ENCODE measurements around the gene TMSB4X.
A peak's percentile ranks its signal among the peaks of the same experiment; 100 is the strongest.
"Not testable (repeated sequence)": the region's sequence is repeated elsewhere in the genome, so short reads cannot be mapped to it uniquely, and the experiment has no call there.

TMSB4X gene

DNA sequence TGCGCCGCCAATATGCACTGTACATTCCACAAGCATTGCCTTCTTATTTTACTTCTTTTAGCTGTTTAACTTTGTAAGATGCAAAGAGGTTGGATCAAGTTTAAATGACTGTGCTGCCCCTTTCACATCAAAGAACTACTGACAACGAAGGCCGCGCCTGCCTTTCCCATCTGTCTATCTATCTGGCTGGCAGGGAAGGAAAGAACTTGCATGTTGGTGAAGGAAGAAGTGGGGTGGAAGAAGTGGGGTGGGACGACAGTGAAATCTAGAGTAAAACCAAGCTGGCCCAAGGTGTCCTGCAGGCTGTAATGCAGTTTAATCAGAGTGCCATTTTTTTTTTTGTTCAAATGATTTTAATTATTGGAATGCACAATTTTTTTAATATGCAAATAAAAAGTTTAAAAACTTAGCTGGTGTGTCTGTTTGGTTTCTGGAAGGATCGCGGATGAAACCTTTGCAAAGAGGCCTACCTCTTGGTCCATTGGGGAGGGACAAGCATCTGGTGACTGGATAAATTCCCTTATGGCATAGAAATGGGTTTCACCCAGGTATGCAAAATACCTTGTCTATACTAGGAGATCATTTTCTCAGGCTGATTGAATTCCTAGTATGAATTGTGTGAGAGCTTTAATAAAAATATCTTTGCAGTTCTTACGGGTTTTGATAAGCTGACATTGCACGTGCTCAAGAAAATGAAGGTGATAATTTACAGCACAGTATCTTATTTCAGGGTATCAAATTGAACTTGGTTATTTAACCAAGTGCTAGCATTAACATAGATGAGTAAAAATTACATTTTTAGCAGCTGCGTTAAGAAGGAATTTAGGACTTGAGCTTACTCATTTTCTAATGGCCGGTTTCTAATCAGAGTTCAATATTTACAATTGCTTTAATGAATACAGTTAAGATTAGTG lies 2.2 kb downstream of the TMSB4X start:
- DNase-seq, result peak; percentile 34

DNA sequence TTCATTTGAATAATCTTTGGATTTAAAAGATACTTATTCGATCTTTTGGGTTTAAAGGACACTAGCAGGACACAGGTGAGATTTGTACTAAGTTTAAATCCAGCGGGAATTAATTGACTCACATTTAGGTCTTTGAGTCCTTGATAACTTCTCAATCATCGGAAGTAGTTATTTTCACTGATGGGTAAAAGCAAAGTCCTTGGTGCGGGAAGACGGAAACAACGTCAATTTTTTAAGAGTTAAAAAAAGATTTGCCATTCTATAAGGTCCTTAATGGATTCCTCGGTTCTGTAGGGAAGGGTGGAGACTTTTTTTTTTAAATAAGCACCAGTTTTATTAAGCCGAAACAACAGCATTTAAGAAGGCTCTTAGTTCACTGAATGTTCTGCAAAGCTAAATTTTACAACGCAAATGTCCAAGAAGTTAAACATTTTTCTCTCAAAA lies 2.9 kb downstream of the TMSB4X start:
- no peak for DNase-seq

DNA sequence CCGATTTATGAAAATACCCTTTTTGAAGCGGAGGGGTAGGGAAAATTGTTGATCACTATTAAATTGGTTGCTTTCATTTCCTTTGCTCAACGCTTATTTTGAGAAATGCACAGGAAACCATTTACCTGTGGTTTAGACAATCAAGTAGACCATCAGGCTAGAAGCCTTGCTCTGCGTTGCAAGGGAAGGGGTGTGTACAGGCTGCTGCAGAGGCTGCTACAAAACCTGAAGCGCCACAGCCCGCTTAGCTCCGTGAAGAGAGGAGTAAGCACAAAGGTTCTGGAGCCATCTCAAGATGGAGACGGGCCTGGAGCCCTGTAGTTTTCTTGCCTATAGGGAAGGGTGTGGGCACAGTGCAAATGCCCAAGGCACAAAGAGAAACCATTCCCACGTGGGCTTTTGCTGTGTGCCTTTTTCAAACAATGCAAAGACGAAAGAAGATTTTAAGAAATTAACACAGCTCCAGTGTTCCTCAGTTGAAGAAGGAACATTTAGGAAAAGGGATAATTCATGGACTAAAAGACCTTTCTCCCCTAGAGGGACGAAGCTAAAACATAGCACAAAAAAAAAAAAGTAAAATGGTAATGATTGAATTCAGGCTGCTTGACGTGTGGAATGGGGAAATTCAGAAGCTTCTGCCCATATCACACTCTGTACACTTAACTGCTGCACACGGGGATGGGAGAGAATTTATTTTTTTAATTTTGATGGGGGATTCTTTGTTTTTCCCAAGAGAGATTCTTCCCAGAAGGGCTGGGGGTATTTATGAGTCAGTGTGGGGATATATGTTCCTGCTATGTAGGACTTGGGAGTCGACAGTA lies 3.5 kb downstream of the TMSB4X start:
- peak; percentile 86 for DNase-seq

DNA sequence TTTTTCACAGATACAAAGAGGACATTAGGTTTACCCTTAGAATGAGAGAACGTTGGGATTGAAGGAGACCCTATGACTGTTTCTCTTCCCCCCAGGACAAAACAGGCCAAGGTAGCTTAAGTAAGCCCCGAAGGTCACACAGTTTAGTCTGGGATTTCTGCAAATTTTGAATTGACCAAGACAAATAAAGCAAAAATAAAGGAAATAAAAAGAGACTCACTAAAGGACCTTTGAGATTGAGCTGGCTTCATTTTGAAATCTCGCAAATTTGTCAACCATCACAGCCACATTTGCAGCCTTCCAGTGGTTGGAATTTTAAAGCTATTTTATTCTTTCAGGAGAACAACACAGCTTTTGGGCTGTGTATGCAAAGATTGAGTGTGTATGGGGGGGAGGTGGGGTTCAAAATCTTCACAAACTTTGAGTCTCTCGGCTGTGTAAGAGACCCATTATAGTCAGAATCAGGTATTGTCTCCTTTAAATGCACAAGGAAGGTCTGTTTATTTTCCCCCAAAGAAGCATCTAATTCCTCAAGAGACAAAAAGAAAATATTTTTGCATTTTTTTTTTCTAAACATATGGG lies 4.2 kb downstream of the TMSB4X start:
- no peak for DNase-seq

DNA sequence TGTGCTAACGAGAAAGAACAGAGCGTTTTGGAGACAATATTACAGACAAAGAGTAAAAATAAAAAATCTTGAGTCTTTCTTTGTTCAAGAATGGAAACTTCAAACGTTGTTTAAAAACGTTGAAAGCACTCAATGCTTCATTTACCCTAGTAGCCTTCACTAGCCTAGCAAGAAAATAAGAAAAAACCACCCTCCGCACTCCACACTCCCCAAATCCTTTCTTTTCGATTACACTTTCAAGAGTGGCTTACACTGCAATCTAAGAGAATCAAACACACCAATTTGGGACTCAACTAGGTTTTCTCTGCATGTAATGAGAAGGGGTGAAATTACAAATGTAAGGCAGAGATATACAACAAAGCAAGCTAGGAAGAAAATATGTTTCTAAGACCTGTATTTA lies 4.7 kb downstream of the TMSB4X start:
- DNase-seq, result no peak

DNA sequence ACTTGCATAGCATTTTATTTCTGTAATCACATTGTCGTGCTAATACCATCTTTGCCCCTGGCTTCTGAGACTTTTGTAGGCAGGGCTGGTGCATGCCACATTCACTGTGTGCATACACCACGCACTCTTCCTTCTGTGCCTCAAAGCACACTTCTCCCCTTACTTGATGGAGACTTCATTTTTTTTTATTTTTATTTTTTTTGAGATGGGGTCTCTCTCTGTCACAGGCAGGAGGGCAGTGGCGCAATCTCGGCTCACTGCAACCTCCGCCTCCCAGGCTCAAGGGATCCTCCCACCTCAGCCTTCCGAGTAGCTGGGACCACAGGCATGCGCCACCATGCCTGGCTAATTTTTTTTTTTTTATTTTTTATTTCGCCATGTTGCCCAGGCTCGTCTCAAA lies 5.1 kb downstream of the TMSB4X start:
- DNase-seq, result not testable (repeated sequence)

DNA sequence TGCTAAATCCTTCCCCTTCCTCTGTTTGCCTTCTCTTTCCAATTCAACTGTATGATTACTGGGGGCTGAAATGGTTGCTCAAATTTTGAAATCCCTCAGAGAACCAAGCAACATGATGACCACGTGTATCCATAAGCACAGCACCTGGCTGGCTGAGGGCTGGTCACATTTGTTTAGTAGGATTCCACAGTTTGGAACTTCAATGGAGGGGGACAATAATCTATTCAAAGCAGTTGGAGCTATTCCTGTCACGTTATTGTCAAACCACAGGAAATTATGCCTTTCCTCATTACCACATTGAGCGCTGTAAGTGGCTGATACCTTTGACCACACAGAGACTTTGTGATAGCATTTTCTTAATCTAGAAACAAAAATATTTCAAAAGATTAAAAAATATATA lies 7.0 kb downstream of the TMSB4X start:
- DNase-seq, result peak; percentile 49

DNA sequence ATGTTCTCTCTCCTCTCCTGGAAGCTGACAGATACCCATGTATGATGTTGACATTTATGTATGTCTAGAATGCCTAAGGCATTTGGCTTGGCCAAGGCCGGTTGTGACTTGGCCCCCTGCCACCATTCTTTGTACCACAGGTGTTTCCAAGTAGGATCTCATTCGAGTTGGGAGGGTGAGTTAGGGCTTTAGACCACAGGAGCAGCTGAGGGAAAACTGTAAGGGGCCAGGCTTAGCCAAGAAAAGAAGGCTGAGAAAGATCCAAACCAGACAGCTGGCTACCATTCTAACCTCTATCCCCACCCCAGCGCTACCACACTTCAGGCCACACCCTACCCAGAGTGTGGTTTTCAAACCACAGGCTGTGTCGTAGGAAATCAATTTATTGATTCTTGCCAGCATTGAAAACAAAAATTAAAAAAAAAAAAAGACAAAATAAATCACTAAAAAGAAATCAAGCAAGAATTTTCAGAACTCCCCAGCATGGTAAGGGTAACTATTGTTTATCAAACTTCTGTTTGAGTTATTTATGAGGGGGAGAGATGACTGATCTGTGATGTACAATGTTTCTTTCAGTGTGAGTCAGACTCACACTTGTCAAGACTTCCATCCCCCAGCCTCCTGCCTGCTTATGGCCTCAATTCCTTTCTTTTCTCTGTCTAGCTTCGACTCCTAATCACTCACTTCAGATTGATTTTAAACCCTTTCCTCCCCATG lies 9.9 kb downstream of the TMSB4X start:
- peak; percentile 69 for DNase-seq

DNA sequence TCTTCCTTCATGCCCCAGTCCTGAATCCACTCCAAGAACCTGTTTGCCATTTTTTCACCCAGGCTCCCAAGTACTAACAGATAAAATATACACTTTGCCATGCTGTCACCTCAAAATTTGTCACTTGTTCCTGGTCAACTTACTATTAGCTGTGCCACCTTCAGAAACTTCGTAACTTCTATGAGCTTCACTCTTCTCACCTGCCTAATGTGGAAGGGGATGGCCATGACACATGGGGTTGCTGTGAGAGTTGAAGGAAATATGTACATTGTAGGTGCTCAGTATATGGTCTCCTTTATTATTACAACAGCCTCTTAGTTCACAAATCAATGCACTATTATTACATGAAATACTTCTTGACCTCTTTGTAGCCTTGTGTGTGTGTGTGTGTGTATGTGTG lies 10.4 kb downstream of the TMSB4X start:
- DNase-seq, result no peak

DNA sequence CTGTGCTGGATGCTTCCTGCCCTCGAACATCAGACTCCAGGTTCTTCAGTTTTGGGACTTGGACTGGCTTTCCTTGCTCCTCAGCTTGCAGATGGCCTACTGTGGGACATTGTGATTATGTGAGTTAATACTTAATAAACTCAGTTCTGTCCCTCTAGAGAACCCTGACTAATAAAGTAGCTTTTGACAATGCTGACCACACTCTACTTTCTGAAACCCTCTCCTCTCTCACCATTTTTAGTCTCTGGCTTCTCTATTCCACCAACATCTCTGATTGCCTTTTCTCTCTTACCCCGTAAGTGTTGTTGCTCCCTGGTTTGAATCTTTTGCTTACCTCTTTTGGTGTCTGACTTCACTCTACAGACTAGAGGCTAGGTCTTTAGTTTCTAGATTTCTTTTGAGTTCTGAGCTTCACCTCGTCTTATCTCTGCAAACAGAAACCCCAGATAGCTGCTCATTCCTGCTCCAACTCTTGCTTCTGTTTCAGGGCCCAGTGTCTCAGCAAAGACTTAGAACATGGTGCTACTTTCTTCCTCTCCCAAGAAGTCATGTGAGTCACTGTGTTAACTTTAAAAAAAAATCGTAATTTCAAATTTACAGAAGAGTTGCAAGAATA lies 11.4 kb downstream of the TMSB4X start:
- no peak for DNase-seq

DNA sequence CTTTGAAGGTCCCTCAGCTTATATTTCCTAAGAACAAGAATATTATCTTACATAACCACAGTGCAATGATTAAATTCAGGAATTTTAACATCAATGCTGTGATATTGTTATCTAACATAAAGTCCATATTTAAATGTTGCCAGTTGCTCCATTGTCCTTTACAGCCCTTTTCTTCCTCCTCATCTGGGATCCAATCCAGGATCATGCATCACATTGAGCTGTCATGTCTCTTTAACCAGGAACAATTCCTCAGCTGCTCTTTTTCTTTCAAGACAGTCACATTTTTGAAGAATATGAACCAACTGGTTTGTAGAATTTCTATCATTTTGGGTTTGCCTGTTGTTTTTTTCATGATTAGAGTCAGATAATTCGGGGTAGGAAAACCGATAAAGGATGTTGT lies 12.0 kb downstream of the TMSB4X start:
- no peak for DNase-seq

DNA sequence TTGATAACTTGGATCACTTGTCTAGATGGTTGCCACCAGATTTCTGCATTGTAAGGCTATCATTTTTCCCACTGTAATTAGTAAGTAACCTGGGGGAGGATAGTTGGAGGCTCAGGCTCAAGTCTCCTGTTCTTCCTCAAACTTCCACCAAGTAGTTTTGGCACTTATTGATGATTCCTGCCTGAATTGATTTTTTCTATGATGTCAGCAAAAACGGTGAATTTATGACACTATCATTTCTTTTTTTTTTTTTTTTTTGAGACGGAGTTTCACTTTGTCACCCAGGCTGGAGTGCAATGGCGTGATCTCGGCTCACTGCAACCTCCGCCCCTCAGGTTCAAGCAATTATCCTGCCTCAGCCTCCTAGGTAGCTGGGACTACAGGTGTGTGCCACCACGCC lies 12.4 kb downstream of the TMSB4X start:
- DNase-seq, result no peak

DNA sequence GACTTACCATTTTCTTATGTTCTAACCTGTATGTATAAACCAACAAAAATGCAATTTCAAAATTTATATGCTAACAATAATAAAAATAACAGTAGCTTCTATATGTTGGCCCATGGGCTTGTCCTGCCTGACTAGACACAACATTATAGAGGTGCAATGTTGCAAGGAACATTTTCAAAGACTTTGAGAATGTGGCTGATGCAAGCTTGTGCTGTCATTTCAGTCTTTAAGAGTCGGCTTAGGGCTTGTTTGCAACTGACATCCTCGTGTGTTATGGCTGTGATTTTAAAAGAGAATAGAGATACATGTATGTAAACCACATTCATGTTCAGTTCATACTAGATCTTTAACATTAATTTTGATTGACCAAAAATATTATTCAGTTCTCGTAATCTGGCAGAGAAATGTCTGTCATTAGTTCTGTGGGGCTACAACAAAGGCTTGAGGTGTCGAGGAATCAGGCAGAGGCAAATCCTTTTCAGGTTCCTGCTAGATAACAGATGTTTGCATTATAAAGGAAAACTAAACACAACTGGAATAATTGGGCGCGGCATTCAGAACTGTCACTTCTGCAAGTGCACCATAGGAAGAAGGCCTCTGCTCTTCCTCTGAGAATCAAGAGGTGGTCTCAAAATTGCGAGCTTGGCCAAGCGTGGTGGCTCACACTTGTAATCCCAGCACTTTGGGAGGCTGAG lies 13.1 kb downstream of the TMSB4X start:
- no peak for DNase-seq

DNA sequence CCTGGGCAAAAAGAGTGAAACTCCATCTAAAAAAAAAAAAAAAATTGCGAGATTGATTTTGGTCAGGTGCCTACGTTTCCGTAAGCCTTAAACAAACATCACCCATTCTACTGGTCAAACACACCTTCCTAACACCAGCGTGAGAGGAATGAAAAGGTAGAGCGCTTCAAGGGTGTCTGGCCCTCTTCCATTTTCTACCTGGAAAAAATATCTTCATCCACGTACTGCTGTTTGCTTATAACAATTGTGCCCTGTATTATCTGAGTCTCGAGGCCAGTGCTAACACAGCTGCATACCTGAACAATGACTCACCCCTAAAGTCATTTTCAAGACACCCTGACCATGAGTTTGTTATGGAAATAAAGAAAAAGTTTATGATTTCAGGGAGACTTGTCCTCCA lies 13.9 kb downstream of the TMSB4X start:
- no peak for DNase-seq

DNA sequence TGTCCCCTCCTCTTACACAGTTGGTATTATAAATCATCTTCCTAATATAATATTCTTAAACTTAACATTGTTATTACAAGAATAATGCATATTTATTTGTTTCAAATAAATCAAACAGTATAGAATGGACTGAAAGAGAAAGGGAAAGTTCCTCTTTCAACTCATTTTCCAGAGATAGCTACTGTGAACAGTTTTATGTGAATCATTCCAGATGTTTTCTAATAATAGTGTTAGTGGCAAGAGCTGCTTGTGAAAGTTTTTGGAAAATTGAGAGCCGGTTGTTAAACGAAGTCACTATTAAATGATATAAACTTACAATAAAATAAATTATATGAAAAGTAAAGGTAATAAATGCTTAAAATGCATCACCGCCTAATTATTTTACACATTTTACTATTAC lies 14.6 kb downstream of the TMSB4X start:
- DNase-seq, result no peak

DNA sequence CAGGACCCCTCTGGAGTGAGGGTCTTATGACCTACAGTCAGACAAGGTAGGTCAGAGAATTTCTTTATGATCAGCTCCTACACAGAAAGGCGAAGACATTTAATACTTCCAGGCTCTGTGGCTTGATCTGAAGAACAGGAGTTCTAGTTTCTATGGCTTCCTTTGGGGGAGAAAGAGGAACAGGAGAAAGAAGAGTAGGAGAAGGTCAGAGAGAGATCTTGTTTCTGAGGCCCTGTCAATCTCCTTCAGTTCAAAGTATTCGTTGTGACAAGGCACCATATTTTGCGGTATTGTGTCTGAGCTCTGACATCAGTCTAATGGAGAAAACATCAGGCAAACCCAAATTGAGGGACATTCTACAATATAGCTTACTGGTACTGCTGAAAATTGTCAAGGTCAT lies 16.7 kb downstream of the TMSB4X start:
- no peak for DNase-seq

DNA sequence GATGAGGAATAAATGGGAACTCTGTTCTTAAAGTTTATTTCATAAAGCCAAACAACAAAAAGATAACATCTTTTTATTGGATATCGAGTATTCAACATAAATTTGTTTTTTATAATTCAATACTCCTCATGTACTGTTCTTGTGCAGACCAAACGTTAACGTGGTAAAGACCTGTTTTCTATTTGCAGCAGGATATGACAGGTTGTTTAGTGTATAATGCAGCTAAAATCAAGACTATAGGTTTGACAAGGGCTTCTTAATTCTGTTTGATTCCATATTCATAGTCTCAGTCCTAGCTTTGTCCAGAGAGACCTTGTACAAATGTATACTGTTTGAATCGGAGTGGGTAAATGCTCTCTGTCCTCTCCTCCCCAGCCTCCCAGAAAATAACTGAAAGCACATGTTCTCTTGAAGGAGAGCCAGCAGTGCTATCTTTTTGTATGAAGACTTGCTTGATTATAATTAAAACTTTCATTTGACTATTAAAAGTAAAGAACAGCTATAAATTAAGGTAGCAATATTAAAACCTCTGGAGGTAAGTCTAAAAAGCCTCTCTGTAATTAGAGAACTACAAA lies 17.7 kb downstream of the TMSB4X start:
- no peak for DNase-seq

DNA sequence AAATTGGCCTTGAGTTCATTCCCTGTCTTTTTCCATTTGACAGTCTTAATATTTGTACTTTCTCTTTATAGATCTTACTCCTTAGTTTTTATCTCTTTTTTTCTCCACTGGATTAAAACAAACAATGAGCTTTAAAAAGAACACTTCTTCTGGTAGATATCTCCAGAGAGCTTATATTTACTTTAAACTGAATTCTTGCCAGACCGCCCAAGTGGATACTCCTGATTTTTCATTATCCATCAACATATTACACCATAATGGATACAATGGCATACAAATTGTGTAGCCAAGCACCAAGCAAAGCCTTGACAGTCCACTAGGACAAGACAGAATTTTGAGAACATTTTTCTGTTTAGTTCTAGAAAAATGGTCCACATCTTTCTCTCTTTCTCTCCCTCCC lies 18.9 kb downstream of the TMSB4X start:
- DNase-seq, result no peak

DNA sequence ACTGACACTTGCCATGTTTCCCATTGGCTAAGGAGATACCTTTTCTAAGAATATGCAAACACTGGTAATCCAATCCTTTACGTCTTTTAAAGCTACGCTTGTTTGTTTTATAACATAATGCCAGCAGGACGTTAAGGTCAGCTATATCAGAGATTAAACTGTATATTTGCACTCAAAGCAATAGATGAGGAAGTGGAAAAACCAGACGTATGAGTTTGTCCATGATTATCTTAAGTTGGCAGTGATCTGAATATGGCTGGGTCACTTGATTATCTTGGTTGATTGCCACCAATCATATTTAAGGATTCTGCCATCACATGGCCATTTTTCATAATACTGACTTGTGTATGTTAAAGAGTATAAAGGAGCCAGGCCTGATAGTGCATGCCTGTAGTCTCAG lies 19.4 kb downstream of the TMSB4X start:
- no peak for DNase-seq

DNA sequence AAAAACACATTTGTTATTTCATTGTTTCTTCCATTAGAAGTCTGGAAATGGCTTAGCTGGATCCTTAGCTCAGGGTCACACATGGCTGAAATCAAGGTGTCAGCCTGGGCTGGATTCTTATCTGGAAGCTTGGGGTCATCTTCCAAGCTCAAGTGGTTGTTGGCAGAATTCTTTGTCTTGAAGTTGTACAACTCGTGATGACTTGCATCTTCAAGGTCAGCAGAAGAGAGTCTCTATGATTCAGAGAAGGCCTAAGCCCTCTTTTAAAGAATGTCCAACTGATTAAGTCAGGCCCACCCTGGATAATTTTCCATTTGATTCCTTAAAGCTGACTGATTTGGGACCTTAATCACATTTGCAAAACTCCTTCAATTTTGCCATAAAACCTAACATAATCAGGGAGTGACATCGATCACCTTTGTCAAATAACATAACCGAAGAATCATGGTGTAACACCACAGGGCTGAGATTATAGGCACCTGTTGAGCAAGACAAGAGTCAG lies 22.1 kb downstream of the TMSB4X start:
- no peak for DNase-seq
